Activated naive CD8-positive, alpha-beta T cell treated with anti-CD3 and anti-CD28 coated beads, Interleukin-2, amount 50 U/mL, for 16 hours (primary cell): ENCODE results near the gene ZNF148.

ENCODE experiments used
- DNase-seq: peaks from one replicate; pipeline ENCODE4 v3.0.0-alpha.2; 2020; ENCODE audit warnings: low read depth, low spot score

Gene ZNF148

GRCh38 chr3:125191256-125191655, 183.9 kb downstream of the ZNF148 start:
- no peak for DNase-seq

- no peak for DNase-seq
These were observed 184.3 kb downstream of the ZNF148 start for GRCh38 chr3:125190786-125191185.

- no peak for DNase-seq
These were observed 185.6 kb downstream of the ZNF148 start for GRCh38 chr3:125189378-125190165.

DNA sequence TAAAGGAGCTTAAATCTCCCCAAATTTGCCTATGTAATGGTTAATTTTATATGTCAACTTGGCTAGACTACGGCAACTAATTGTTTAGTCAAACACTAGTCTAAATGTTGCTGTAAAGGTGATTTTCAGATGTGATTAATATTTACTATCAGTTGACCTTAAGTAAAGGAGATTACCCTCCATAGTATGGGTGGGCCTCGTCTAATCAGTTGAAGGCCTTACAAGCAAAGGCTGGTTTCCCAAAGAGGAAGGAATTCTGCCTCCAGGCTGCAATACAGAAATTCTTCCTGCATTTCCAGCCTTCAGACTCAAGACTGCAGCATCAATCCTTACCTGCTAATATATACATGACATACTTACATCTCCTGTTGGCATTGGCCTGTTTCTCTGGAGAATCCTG, 186.2 kb downstream of the ZNF148 start:
- DNase-seq: no peak

GRCh38 chr3:125187599-125187910, 187.6 kb downstream of the ZNF148 start:
- DNase-seq: no peak

- DNase-seq: no peak
These were observed 188.1 kb downstream of the ZNF148 start for GRCh38 chr3:125186800-125187598.

- DNase-seq: no peak
These were observed 188.8 kb downstream of the ZNF148 start for GRCh38 chr3:125186261-125186787.

DNA sequence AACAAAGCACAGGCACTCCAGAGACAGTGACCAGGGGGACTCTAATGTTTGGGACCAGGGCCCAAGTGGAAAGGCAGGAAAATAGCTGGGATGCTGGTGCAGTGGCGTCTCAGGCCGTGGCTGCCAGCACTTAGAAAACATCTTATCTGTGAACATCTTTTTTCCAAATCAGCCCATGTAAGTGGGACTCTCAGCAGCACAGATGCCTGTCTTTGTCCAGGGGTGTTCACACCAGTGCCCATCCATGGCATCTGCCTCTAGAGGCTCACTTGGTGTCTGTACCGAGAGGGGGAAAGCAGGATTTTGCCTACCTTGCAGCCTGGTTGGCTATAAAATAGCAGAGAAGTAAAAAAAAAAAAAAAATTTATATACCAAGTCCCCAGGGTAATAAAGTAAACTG, 189.3 kb downstream of the ZNF148 start:
- no peak for DNase-seq

DNA sequence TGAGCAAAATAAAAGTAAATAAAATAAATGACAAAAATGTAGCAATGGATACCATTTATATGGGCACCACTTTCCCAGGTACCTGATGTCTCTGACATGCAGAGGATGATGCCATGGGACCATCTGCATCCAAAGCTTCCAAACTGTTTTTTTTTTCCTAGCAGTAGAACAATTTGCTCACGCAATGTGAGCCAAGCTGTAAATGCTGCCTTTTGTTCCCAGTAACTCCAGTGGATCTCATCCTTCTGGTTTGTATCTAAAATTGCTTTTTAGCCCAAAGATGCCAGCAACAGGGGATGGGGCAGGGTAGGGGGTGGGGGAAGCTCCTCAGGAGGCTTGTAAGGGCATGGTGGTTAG, 195.3 kb downstream of the ZNF148 start:
- no peak for DNase-seq

GRCh38 chr3:125179143-125179883, 195.8 kb downstream of the ZNF148 start:
- DNase-seq: no peak

DNA sequence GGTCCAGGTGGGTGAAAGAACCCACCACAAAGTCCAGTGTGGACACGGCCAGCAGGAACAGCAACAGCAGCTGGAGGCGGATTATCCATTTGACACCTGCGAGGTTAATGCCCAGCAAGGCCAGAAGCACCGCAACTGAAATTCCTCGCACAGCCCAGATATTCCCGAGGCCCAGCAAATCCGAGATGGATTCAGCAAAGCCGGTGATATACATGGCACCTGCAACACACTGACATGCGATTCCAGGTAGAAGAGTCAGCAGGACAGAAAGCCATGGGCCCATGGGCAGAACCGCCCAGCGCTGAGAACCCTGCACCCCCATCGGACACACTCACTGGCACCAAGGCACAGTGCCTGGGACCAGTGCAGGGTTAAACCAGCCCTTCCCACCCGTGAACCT, 197.4 kb downstream of the ZNF148 start:
- no peak for DNase-seq
